A673 (cell line): ENCODE results near the gene EED.

Experiments used
- CTCF ChIP-seq: fragments of 300-800, 200-600 bp; sonication (generic); conservative IDR thresholded peaks from 2 replicates; pipeline ENCODE4 v1.5.1; 2017; ENCODE audit warnings: low read depth, mild to moderate bottlenecking, antibody characterized with exemption, low read length, moderate library complexity, mixed read lengths
- EZH2 ChIP-seq: fragments of 200-600 bp; sonication (generic); IDR thresholded peaks from 2 replicates; pipeline ENCODE4 v1.6.1; 2017; ENCODE audit warnings: borderline replicate concordance, low read depth, mild to moderate bottlenecking, mixed read lengths, antibody characterized with exemption, low read length; ENCODE audit not compliant: poor library complexity, severe bottlenecking

- TF ChIP-seq CTCF: no peak
- TF ChIP-seq EZH2: no peak
These were observed 20.6 kb downstream of the EED start for GRCh38 chr11:86265194-86265593.
